Esophagus muscularis mucosa (tissue), 4 donors: ENCODE data around the gene ZSWIM5.

Experiments
- EP300 ChIP-seq: sonication (generic); formaldehyde crosslinking; IDR thresholded peaks from one replicate; pipeline ENCODE4 v1.6.1; 2017; ENCODE audit warnings: antibody characterized with exemption
- POLR2A ChIP-seq: fragments of 450-650 bp; IDR thresholded peaks from one replicate; pipeline ENCODE4 v1.6.1; 2017; ENCODE audit warnings: antibody characterized with exemption, moderate library complexity, mild to moderate bottlenecking, low read depth
- POLR2AphosphoS5 ChIP-seq, 2 donors: sonication (generic); formaldehyde crosslinking; IDR thresholded peaks; one replicate each; pipeline ENCODE4 v1.6.1; 2017; ENCODE audit warnings: antibody characterized with exemption in 2 of 2
- TF ChIP-seq, protein P1 (sequence below), 3 experiments: fragments of 200-600 bp in 2 of 3; fragments of 450-650 bp in 1 of 3; sonication (generic) in 2 of 3; IDR thresholded peaks; one replicate each; pipeline ENCODE4 v1.5.1; 2017 to 2019; ENCODE audit warnings: antibody characterized with exemption in 3 of 3, mild to moderate bottlenecking in 2 of 3, moderate library complexity in 1 of 3

DNA sequence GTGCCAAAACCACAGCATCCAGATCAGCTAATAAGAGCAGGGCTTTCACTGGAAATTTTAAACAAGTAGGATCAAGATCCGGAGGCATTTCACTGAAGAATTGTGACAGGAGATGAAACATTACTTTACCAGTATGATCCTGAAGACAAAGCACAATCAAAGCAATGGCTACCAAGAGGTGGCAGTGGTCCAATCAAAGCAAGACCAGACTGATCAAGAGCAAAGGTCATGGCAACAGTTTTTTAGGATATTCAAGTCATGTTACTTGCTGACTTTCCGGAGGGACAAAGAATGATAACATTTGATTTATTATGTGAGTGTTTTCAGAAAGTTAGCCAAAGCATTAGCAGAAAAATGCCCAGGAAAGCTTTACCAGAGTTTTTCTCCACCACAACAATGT lies 8.2 kb downstream of the ZSWIM5 start:
- TF ChIP-seq, protein P1, sequence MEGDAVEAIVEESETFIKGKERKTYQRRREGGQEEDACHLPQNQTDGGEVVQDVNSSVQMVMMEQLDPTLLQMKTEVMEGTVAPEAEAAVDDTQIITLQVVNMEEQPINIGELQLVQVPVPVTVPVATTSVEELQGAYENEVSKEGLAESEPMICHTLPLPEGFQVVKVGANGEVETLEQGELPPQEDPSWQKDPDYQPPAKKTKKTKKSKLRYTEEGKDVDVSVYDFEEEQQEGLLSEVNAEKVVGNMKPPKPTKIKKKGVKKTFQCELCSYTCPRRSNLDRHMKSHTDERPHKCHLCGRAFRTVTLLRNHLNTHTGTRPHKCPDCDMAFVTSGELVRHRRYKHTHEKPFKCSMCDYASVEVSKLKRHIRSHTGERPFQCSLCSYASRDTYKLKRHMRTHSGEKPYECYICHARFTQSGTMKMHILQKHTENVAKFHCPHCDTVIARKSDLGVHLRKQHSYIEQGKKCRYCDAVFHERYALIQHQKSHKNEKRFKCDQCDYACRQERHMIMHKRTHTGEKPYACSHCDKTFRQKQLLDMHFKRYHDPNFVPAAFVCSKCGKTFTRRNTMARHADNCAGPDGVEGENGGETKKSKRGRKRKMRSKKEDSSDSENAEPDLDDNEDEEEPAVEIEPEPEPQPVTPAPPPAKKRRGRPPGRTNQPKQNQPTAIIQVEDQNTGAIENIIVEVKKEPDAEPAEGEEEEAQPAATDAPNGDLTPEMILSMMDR (IDR thresholded peaks at IDR 0.05): no peak
- no peak for TF ChIP-seq EP300
- no peak for TF ChIP-seq POLR2A
- TF ChIP-seq POLR2AphosphoS5 (IDR thresholded peaks at IDR 0.05): no peak
